ENCODE data around the gene DGCR8. TPM values are rescaled to one million over a fixed set of nuclear protein-coding genes. Genes with fewer than 3 reads are reported as not detected.

DGCR8 gene
- polyA plus RNA-seq, 1 experiment, result 22.0 TPM

- H3K4me3 ChIP-seq (ENCODE audit: low read depth, low read length), result no peak overlapping the region
- peak; percentile 53 for TF ChIP-seq CTCF (IDR thresholded peaks at IDR 0.05; ENCODE audit: low read depth, low read length)
- H3K27me3 ChIP-seq (ENCODE audit: control insufficient read depth, insufficient read depth, low read length), result no peaks in the 10 kb centered on the region
- ChIA-PET CTCF (interaction anchor here (0.6 to 1.0 kb wide), 3 partner anchors 21 to 193 kb away, joined by 3 to 6 read pairs (median 3); no protein-coding TSS in a partner anchor), POLR2A (interaction anchor here (0.7 kb wide), 1 partner anchor 32 kb away, joined by 3 read pairs; no protein-coding TSS in a partner anchor)
- DNase-seq (ENCODE audit: low read depth, low spot score), result no peak
- no peaks in the 10 kb centered on the region; the same call in 1 of the 2 replicates for H3K9me3 ChIP-seq (ENCODE audit: control insufficient read depth, insufficient read depth, low read length)
- H3K27ac ChIP-seq (ENCODE audit: low read depth, low read length), result no peak overlapping the region
These were observed 31.1 kb downstream of the DGCR8 start for GRCh38 chr22:20111045-20111688.

- Histone ChIP-seq H3K4me3 (ENCODE audit: low read depth, low read length) (no peak overlapping the region), H3K27ac (ENCODE audit: low read depth, low read length) (no peak overlapping the region), H3K9me3 (ENCODE audit: control insufficient read depth, insufficient read depth, low read length) (no peaks in the 10 kb centered on the region; the same call in 1 of the 2 replicates), H3K27me3 (ENCODE audit: control insufficient read depth, insufficient read depth, low read length) (no peaks in the 10 kb centered on the region)
- POLR2A ChIA-PET, result interaction anchor here (0.7 kb wide), 1 partner anchor 32 kb away, joined by 3 read pairs; no protein-coding TSS in a partner anchor
- TF ChIP-seq CTCF (IDR thresholded peaks at IDR 0.05; ENCODE audit: low read depth, low read length), result no peak
- no peak for DNase-seq (ENCODE audit: low read depth, low spot score)
- CTCF ChIA-PET, result interaction anchor here (0.6 kb wide), 2 partner anchors 43 to 192 kb away, joined by 3 to 6 read pairs; no protein-coding TSS in a partner anchor
These were observed 31.9 kb downstream of the DGCR8 start for GRCh38 chr22:20111689-20112622.

DNA sequence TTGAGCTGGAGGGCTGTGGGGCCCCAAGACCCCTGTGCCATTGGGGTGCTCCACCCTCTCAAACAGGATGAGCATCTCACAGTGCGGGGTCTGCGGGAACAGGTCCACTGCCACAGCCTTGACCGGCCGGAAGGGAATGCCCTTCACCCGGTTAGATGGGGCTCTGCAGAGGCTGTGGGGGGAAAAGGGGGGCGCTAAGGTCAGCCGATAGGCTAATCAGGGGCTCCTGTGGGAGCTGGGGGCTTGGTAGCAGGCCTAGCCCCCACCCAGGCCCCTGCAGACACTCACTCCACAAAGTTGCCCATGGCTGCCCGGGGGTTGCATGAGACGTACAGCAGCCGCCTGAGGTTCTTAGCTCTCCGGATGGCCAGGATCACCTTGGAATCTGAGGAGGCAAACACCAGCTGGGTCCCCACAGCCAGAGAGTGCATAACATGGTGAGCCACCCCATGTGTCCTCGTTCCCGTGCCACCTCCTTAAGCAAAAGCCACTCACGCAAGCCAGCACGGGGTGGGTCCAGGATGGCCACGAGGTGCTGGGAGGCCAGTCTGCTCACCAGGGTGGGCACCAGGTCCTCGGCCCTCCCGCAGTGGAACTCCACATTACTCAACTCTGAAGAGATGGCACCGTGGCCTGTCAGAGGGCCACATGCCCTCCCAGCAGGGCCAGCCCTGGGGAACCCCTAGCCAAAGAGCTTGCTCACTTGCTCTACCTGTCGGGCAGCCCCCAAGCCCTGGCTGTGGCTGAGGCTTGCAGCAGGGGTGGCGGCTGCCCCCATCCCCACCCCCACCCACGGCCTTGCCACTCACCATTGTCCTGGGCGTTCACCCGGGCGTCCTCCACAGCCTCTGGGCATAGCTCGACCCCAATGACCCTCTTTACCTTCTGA lies 32.8 kb downstream of the DGCR8 start:
- ChIA-PET CTCF (no interaction called here), POLR2A (no interaction called here)
- TF ChIP-seq CTCF (IDR thresholded peaks at IDR 0.05; ENCODE audit: low read depth, low read length), result no peak
- Histone ChIP-seq H3K27me3 (ENCODE audit: control insufficient read depth, insufficient read depth, low read length) (no peaks in the 10 kb centered on the region), H3K27ac (ENCODE audit: low read depth, low read length) (no peak overlapping the region), H3K9me3 (ENCODE audit: control insufficient read depth, insufficient read depth, low read length) (no peaks in the 10 kb centered on the region; the same call in 1 of the 2 replicates), H3K4me3 (ENCODE audit: low read depth, low read length) (no peak overlapping the region)
- no peak for DNase-seq (ENCODE audit: low read depth, low spot score)

GRCh38 chr22:20113551-20114310 lies 33.7 kb downstream of the DGCR8 start:
- no peak overlapping the region for H3K27ac ChIP-seq (ENCODE audit: low read depth, low read length)
- TF ChIP-seq CTCF (IDR thresholded peaks at IDR 0.05; ENCODE audit: low read depth, low read length), result no peak
- POLR2A ChIA-PET, result no interaction called here
- no peak for DNase-seq (ENCODE audit: low read depth, low spot score)
- CTCF ChIA-PET, result no interaction called here
- no peaks in the 10 kb centered on the region for H3K27me3 ChIP-seq (ENCODE audit: control insufficient read depth, insufficient read depth, low read length)
- H3K9me3 ChIP-seq (ENCODE audit: control insufficient read depth, insufficient read depth, low read length), result no peaks in the 10 kb centered on the region; the same call in 1 of the 2 replicates
- H3K4me3 ChIP-seq (ENCODE audit: low read depth, low read length), result no peak overlapping the region

All from AG04450 (cell line).